OCI-LY1 (cell line): ENCODE data around the gene FYB2.

ENCODE experiments used
- H2AFZ ChIP-seq: fragments of 200-600 bp; sonication (generic), shearing (Covaris generic); 2 replicates; pipeline ENCODE4 v1.6.0; 2014; ENCODE audit warnings: antibody characterized with exemption, mild to moderate bottlenecking, low read length
- H3F3A ChIP-seq: fragments of 200-600 bp; sonication (generic), shearing (Covaris generic); 2 replicates; pipeline ENCODE4 v1.6.0; 2014; ENCODE audit warnings: mild to moderate bottlenecking, antibody characterized with exemption, low read length, moderate library complexity; ENCODE audit not compliant: insufficient read depth
- H3K27ac ChIP-seq: fragments of 200-600 bp; sonication (generic); 2 replicates; pipeline ENCODE4 v1.5.1; 2014; ENCODE audit warnings: low read length, mixed run types, mild to moderate bottlenecking, low read depth; ENCODE audit not compliant: poor library complexity, severe bottlenecking
- H3K27me3 ChIP-seq: fragments of 200-600 bp; sonication (generic); 2 replicates; pipeline ENCODE4 v1.6.0; 2014; ENCODE audit warnings: antibody characterized with exemption, mild to moderate bottlenecking, low read length, moderate library complexity; ENCODE audit not compliant: insufficient read depth
- H3K36me3 ChIP-seq: fragments of 200-600 bp; sonication (generic); 2 replicates; pipeline ENCODE4 v1.6.1; 2014; ENCODE audit warnings: mild to moderate bottlenecking, antibody characterized with exemption, low read length, moderate library complexity, mixed read lengths; ENCODE audit not compliant: insufficient read depth
- H3K4me1 ChIP-seq: fragments of 200-600 bp; sonication (generic); 2 replicates; pipeline ENCODE4 v1.5.1; 2014; ENCODE audit warnings: mild to moderate bottlenecking, low read length, moderate library complexity; ENCODE audit not compliant: insufficient read depth, severe bottlenecking
- H3K4me2 ChIP-seq: fragments of 200-600 bp; sonication (generic), shearing (Covaris generic); 2 replicates; pipeline ENCODE4 v1.6.1; 2014; ENCODE audit warnings: low read length
- H3K4me3 ChIP-seq: fragments of 200-600 bp; sonication (generic); 2 replicates; pipeline ENCODE4 v1.5.1; 2014; ENCODE audit warnings: low read length, low read depth, mild to moderate bottlenecking, mixed read lengths; ENCODE audit not compliant: poor library complexity, severe bottlenecking
- H3K79me2 ChIP-seq: fragments of 200-600 bp; shearing (Covaris generic); 2 replicates; pipeline ENCODE4 v1.6.1; 2016; ENCODE audit warnings: mixed run types, low read length, mixed read lengths; ENCODE audit not compliant: insufficient read depth
- H3K9ac ChIP-seq: fragments of 200-600 bp; sonication (generic), shearing (Covaris generic); 2 replicates; pipeline ENCODE4 v1.6.1; 2014; ENCODE audit warnings: mild to moderate bottlenecking, low read length, mixed read lengths
- H3K9me2 ChIP-seq: fragments of 200-600 bp; sonication (generic), shearing (Covaris generic); 2 replicates; pipeline ENCODE4 v1.6.1; 2014; ENCODE audit warnings: low read depth, mild to moderate bottlenecking, low read length, mixed read lengths
- H3K9me3 ChIP-seq: fragments of 200-600 bp; shearing (Covaris generic); 2 replicates; pipeline ENCODE4 v1.6.1; 2014; ENCODE audit warnings: low read length, mixed read lengths
- H4K20me1 ChIP-seq: fragments of 200-600 bp; sonication (generic), shearing (Covaris generic); 2 replicates; pipeline ENCODE4 v1.6.0; 2016; ENCODE audit warnings: mild to moderate bottlenecking, low read length; ENCODE audit not compliant: insufficient read depth
- EZH2 ChIP-seq: fragments of 200-600 bp; sonication (generic), shearing (Covaris generic); IDR thresholded peaks from 2 replicates; pipeline ENCODE4 v1.8.0; 2017; ENCODE audit warnings: borderline replicate concordance, mixed run types, mild to moderate bottlenecking, antibody characterized with exemption, low read length, moderate library complexity, mixed read lengths
- TF ChIP-seq, protein P1 (sequence below): fragments of 200-600 bp; sonication (generic), shearing (Covaris generic); IDR thresholded peaks from 2 replicates; pipeline ENCODE4 v1.5.1; 2017; ENCODE audit warnings: mild to moderate bottlenecking, antibody characterized with exemption, low read length, moderate library complexity, mixed read lengths

The FYB2 gene

DNA sequence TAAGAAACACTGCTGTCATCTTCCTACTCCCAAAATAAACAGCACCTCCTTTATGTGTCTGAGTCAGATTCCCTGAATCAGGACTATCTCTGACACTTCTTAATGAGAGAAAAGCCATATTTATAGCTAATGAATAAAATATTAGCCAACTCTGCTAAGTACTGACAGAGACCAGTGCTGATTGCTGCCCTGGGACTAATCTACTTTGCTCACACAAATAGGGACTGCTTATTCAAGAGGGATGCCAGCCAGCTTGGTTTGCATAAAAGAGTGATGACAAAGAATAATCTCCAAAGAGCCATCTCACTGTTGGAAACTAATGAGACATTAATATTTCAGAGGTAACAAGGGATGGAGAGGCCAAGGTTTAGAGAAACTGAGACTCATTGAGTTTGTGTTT, 36.4 kb downstream of the FYB2 start:
- Histone ChIP-seq H3K27me3 (no peaks in the 10 kb centered on the region), H3K9ac (no peak overlapping the region), H3K4me3 (no peak overlapping the region), H3K36me3 (no peaks in the 10 kb centered on the region), H3K9me2 (no peaks in the 10 kb centered on the region), H3K4me1 (no peaks in the 10 kb centered on the region), H2AFZ (no peak overlapping the region), H3K9me3 (no peaks in the 10 kb centered on the region), H3K79me2 (no peaks in the 10 kb centered on the region), H3K4me2 (no peak overlapping the region), H3F3A (no peaks in the 10 kb centered on the region), H4K20me1 (no peaks in the 10 kb centered on the region), H3K27ac (no peak overlapping the region)
- no peak for TF ChIP-seq EZH2
- TF ChIP-seq, protein P1, sequence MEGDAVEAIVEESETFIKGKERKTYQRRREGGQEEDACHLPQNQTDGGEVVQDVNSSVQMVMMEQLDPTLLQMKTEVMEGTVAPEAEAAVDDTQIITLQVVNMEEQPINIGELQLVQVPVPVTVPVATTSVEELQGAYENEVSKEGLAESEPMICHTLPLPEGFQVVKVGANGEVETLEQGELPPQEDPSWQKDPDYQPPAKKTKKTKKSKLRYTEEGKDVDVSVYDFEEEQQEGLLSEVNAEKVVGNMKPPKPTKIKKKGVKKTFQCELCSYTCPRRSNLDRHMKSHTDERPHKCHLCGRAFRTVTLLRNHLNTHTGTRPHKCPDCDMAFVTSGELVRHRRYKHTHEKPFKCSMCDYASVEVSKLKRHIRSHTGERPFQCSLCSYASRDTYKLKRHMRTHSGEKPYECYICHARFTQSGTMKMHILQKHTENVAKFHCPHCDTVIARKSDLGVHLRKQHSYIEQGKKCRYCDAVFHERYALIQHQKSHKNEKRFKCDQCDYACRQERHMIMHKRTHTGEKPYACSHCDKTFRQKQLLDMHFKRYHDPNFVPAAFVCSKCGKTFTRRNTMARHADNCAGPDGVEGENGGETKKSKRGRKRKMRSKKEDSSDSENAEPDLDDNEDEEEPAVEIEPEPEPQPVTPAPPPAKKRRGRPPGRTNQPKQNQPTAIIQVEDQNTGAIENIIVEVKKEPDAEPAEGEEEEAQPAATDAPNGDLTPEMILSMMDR, result no peak

DNA sequence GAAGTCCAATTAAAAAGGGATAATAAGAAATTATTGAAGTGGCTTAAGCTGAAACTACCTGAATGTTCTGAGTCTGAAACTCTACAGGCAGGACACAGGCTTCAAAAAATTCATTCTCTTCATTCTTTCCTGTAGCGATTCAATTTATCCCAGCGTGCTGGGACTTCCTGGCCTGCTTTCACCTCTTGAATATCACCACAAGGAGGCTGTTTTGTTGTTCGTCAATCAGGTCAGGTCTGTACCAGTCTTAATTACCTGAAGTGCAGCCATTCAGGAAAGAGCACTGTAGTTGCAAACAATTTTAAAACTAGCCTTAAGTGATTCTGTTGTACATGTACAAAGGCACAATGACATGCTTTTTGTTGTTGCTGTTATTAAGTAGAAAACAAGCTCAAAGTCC, 38.4 kb downstream of the FYB2 start:
- H3K9me2 ChIP-seq, result no peaks in the 10 kb centered on the region
- no peak overlapping the region for H3K27ac ChIP-seq
- no peaks in the 10 kb centered on the region for H3K36me3 ChIP-seq
- no peaks in the 10 kb centered on the region for H3F3A ChIP-seq
- no peaks in the 10 kb centered on the region for H4K20me1 ChIP-seq
- no peaks in the 10 kb centered on the region for H3K27me3 ChIP-seq
- no peaks in the 10 kb centered on the region for H3K4me1 ChIP-seq
- H3K79me2 ChIP-seq, result no peaks in the 10 kb centered on the region
- no peak overlapping the region for H3K4me2 ChIP-seq
- no peaks in the 10 kb centered on the region for H3K9me3 ChIP-seq
- TF ChIP-seq, protein P1, result no peak
- TF ChIP-seq EZH2, result no peak
- H2AFZ ChIP-seq, result no peak overlapping the region
- H3K4me3 ChIP-seq, result no peak overlapping the region
- no peak overlapping the region for H3K9ac ChIP-seq

DNA sequence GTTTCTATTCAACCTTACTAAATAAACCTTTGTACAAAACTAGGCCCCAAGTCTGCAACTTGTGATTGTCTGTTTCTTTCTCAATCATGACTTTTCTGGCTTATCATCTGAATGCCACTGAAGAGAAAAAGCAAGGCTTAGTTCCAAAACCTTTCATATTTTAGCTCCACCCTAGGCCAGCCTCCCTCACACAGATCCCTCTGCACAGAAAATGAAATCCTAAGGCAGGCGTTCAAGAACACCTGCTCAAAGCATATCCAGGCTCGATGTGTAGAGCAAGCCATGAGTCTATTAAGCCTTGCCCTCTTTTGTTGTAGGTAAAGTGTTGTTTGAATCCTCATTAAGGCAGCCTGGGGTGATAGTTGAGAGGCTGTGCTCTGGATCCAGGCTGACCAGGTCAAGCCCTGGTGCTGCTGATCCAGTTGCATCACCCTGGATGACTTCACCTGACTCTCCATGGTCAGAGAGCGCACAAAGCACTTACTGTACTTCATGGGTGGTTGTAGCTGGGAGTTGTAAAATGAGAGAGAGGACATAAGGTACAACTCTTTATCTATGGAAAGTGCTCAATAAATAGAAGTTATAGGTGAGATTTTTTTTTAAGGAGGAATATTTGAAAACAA, 39.0 kb downstream of the FYB2 start:
- Histone ChIP-seq H4K20me1 (no peaks in the 10 kb centered on the region), H3K9me2 (no peaks in the 10 kb centered on the region), H2AFZ (no peak overlapping the region), H3K4me3 (no peak overlapping the region), H3K36me3 (no peaks in the 10 kb centered on the region), H3K4me1 (no peaks in the 10 kb centered on the region), H3K27ac (no peak overlapping the region), H3K79me2 (no peaks in the 10 kb centered on the region), H3K27me3 (no peaks in the 10 kb centered on the region), H3F3A (no peaks in the 10 kb centered on the region), H3K4me2 (no peak overlapping the region), H3K9ac (no peak overlapping the region), H3K9me3 (no peaks in the 10 kb centered on the region)
- TF ChIP-seq, protein P1, result no peak
- TF ChIP-seq EZH2, result no peak
